ENCODE measurements around the gene TK2. TPM values are rescaled to one million over a fixed set of nuclear protein-coding genes. Genes with fewer than 3 reads are reported as not detected.

Gene TK2
- total RNA-seq, result 27.2 and 27.3 TPM in 2 replicates

DNA sequence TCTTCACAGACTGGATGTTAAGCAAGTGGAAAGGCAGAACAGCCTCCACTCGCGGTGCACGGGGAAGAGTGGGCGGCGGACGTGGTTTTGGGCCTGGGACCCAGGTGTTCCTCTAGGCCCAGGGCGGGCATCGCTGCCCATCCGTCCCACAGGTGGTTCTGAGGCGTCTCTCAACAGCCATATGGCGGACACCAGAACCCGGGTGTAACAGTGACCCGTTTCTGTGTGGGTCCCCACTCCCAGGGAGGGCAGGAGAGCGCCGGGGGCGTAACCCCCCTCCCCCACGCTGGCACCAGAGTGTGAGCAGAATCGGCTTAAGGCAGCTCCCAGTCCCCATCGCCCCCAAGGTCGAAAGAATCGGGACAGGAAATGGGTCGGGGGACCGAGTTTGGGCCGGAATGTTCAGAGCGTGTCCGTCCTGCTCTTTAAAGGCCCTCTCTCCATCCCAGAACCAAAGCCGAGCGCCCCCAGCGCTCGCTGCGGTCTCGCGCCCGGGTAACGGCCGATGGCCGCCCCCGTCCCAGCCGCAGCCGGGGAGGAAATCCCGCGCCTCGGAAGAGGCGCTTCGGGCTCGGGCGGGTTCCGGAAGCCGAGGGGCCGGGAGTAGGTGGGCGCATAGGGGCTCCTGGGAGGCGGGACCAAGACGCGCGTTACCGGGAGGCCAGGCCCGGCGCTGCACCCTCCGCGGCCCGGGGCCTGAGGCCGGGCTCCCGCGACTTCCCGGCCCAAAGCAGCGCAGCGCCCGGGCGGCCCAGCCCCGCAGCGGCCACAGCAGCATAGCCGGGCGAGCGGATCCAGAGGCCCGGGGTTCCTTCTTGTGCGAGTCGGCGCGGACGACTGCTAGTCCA, at the start of gene TK2:
TSS of gene TK2 (minus strand) at position 839 of the 848 bp plus-strand sequence. CDS start at position 778, 61 bp downstream.

GRCh38 chr16:66578651-66579531, 29.0 kb upstream of the TK2 start, which contains the start of gene CMTM2:
Gene CMTM2 (plus strand): TSS chr16:66579463. CDS start chr16:66579608, 145 bp downstream.

DNA sequence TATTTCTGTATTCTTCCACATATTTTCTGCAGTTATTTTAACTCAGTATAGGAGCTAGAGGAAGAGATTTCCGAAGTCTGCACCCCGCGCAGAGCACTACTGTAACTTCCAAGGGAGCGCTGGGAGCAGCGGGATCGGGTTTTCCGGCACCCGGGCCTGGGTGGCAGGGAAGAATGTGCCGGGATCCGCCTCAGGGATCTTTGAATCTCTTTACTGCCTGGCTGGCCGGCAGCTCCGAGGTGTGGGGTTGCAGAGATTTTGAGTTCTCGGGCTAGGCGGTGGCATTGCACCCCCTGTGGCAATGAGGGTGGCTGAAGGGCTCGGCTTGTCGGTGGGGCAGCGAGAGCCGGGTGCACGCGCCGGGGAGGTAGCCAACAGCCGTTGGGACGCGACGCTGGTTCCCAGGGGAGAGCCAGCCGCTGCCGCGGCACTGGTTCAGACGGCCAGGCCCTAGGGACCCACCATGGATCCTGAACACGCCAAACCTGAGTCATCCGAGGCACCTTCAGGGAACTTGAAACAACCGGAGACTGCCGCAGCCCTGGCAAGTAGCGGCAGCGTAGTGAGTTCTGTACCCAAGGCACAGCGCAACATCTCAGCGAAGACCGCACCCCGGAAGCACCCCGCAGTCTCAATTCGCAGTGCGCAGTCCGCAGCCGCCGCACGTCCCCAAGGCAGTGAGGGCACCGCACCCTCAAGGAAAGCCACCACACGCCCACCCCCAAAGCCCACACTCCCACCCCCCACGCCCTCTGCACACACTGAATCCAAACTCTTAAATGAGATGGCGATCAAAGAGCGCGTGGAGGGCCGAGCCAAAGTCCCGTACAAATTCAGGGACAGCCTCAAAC, 16.4 kb upstream of the TK2 start, which contains the start of gene CMTM1:
TSS of gene CMTM1 (plus strand) at position 389 of the 851 bp plus-strand sequence. CDS start at position 464, 75 bp downstream.

GRCh38 chr16:66552286-66553177, 2.6 kb upstream of the TK2 start, which contains the start of gene CKLF:
Gene CKLF (plus strand): TSS chr16:66552576. CDS start chr16:66552716, 140 bp downstream.

Other genes with a start within 250 kb of the TK2 start
- gene CDH5, start 183.4 kb downstream of the TK2 start, total RNA-seq, result 14.2 and 15.9 TPM in 2 replicates
- 0.51 and 8.5 TPM in 2 replicates for gene BEAN1, start 122.8 kb downstream of the TK2 start, total RNA-seq
- gene CKLF, start 2.5 kb upstream of the TK2 start, total RNA-seq, result 21.9 and 39.8 TPM in 2 replicates
- gene CMTM1, start 16.3 kb upstream of the TK2 start, total RNA-seq, result 1.4 and 3.7 TPM in 2 replicates
- gene CMTM2, start 29.3 kb upstream of the TK2 start, total RNA-seq, result not detected in 2 replicates
- 32.3 and 50.6 TPM in 2 replicates for gene CMTM3, start 54.6 kb upstream of the TK2 start, total RNA-seq
- gene CMTM4, start 146.6 kb upstream of the TK2 start, total RNA-seq, result 7.6 and 11.3 TPM in 2 replicates
- 41.2 and 53.7 TPM in 2 replicates for gene DYNC1LI2, start 201.5 kb upstream of the TK2 start, total RNA-seq